WTC11 (cell line): ENCODE measurements around the gene PAPLN. TPM values are rescaled to one million over a fixed set of nuclear protein-coding genes. Genes with fewer than 3 reads are reported as not detected.

Experiments used
- ATAC-seq: fragments of 200-7000 bp; cut with Tn5 transposase; 2 replicates; pipeline ENCODE4 v1.10.0; 2021; ENCODE audit warnings: mild to moderate bottlenecking, moderate library complexity
- CTCF ChIA-PET: fragments of 300-600 bp; sonication (Branson Sonifier 250); formaldehyde crosslinking; loops from one replicate; lab custom pipeline; 2021; ENCODE audit warnings: antibody characterized with exemption; lab: Charles Lee
- POLR2A ChIA-PET: fragments of 350-600 bp; sonication (Branson Sonifier 250); formaldehyde crosslinking; loops from one replicate; lab custom pipeline; 2021; ENCODE audit warnings: antibody characterized with exemption; lab: Charles Lee
- DNase-seq: peaks from one replicate; pipeline ENCODE4 v3.0.0; 2021; ENCODE audit warnings: low spot score
- H3K27ac Mint-ChIP-seq: 2 replicates; pipeline ENCODE4 v1.8.0; 2021; ENCODE audit warnings: mixed read lengths
- H3K27me3 Mint-ChIP-seq: 2 replicates; pipeline ENCODE4 v1.8.0; 2021; ENCODE audit warnings: low read depth, mild to moderate bottlenecking, moderate library complexity, mixed read lengths
- H3K36me3 Mint-ChIP-seq: 2 replicates; pipeline ENCODE4 v1.8.0; 2021; ENCODE audit warnings: mixed read lengths
- H3K4me1 Mint-ChIP-seq: 2 replicates; pipeline ENCODE4 v1.8.0; 2022; ENCODE audit warnings: mixed read lengths
- H3K4me3 Mint-ChIP-seq: 2 replicates; pipeline ENCODE4 v1.8.0; 2021; ENCODE audit warnings: mild to moderate bottlenecking, moderate library complexity, mixed read lengths
- H3K9me3 Mint-ChIP-seq: 2 replicates; pipeline ENCODE4 v1.8.0; 2021; ENCODE audit warnings: mixed read lengths
- EMX1 ChIP-seq: fragments of 250-450 bp; sonication (Bioruptor Pico); IDR thresholded peaks from 2 replicates; pipeline ENCODE4 v1.8.0; 2021; ENCODE audit warnings: mild to moderate bottlenecking
- GTF2I ChIP-seq: fragments of 250-450 bp; sonication (Bioruptor Pico); conservative IDR thresholded peaks from 2 replicates; pipeline ENCODE4 v1.4.0; 2021; ENCODE audit warnings: mild to moderate bottlenecking
- NFATC4 ChIP-seq: fragments of 250-450 bp; sonication (Bioruptor Pico); IDR thresholded peaks from 2 replicates; pipeline ENCODE4 v1.9.0; 2021; ENCODE audit warnings: mild to moderate bottlenecking
- NR1H2 ChIP-seq: sonication (generic); formaldehyde crosslinking; IDR thresholded peaks from 2 replicates; pipeline ENCODE4 v1.9.0; 2021; ENCODE audit warnings: mild to moderate bottlenecking, moderate library complexity, missing genetic modification reagents
- NR3C1 ChIP-seq: sonication (generic); formaldehyde crosslinking; conservative IDR thresholded peaks from 2 replicates; pipeline ENCODE4 v1.8.1; 2023; ENCODE audit warnings: low read depth, mild to moderate bottlenecking, missing genetic modification reagents
- OVOL2 ChIP-seq: fragments of 250-450 bp; sonication (Bioruptor Pico); IDR thresholded peaks from 2 replicates; pipeline ENCODE4 v1.9.0; 2021; ENCODE audit warnings: mild to moderate bottlenecking, borderline replicate concordance
- SMAD3 ChIP-seq: sonication (generic); formaldehyde crosslinking; IDR thresholded peaks from 2 replicates; pipeline ENCODE4 v1.8.0; 2022; ENCODE audit warnings: missing genetic modification reagents, mild to moderate bottlenecking, borderline replicate concordance
- ZNF121 ChIP-seq: sonication (generic); formaldehyde crosslinking; IDR thresholded peaks from 2 replicates; pipeline ENCODE4 v1.8.0; 2023; ENCODE audit warnings: missing genetic modification reagents
- ZNF317 ChIP-seq: sonication (generic); formaldehyde crosslinking; IDR thresholded peaks from 2 replicates; pipeline ENCODE4 v1.8.1; 2023; ENCODE audit warnings: low read depth, mild to moderate bottlenecking, moderate library complexity, missing genetic modification reagents, borderline replicate concordance
- ZNF416 ChIP-seq: fragments of 250-450 bp; sonication (Bioruptor Pico); IDR thresholded peaks from 2 replicates; pipeline ENCODE4 v1.9.0; 2021; ENCODE audit warnings: mild to moderate bottlenecking, inconsistent platforms
- total RNA-seq: library from RNA; stranded (reverse); gene quantifications from 3 replicates; pipeline ENCODE4 v1.2.3, GENCODE V29; 2021
- TF ChIP-seq, protein P1 (sequence below): sonication (generic); formaldehyde crosslinking; conservative IDR thresholded peaks from 2 replicates; pipeline ENCODE4 v1.8.1; 2022; ENCODE audit warnings: mild to moderate bottlenecking, missing genetic modification reagents
- TF ChIP-seq, protein P2 (sequence below): sonication (generic); formaldehyde crosslinking; IDR thresholded peaks from 2 replicates; pipeline ENCODE4 v1.8.1; 2022; ENCODE audit warnings: missing genetic modification reagents, borderline replicate concordance
- TF ChIP-seq, protein P3 (sequence below): fragments of 250-450 bp; sonication (Bioruptor Pico); IDR thresholded peaks from 2 replicates; pipeline ENCODE4 v1.9.0; 2021; ENCODE audit warnings: mild to moderate bottlenecking, borderline replicate concordance
- TF ChIP-seq, protein P4 (sequence below): fragments of 250-450 bp; sonication (Bioruptor Pico); IDR thresholded peaks from 2 replicates; pipeline ENCODE4 v1.9.0; 2021; ENCODE audit warnings: moderate library complexity, mild to moderate bottlenecking, inconsistent platforms, borderline replicate concordance
- TF ChIP-seq, protein P5 (sequence below): fragments of 250-450 bp; sonication (Bioruptor Pico); IDR thresholded peaks from 2 replicates; pipeline ENCODE4 v2.1.2; 2022; ENCODE audit warnings: mild to moderate bottlenecking, moderate library complexity
- TF ChIP-seq, protein P6 (sequence below): sonication (generic); formaldehyde crosslinking; IDR thresholded peaks from 2 replicates; pipeline ENCODE4 v1.8.1; 2023; ENCODE audit warnings: mild to moderate bottlenecking, missing genetic modification reagents, borderline replicate concordance

PAPLN gene
- total RNA-seq, 1 experiment from 2014 or later, result 9.3 TPM

DNA sequence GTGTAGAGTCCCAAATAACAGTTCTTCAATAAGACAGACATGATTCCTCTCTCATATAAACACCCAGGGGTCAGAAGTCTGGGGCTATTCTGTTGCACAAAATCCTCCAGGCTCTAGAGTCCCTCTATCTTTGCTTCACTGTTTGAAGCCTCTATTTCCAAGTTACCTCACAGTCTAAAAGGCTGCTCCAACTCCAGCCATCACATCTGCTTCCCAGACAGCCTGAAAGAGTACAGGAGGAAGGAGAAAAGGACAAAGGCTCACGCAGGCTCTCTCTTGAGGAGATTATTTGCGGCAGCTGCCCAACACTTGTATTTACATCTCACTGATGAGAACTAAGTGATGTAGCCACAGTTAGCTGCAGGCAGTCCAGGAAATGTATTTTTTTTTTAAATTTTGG lies 6.4 kb downstream of the PAPLN start:
- ChIA-PET CTCF (no interaction called here), POLR2A (no interaction called here)
- H3K4me1 Mint-ChIP-seq, result peaks cover 25% of the 10 kb centered on the region
- peak; percentile 85; the same call in 1 of the 2 replicates for TF ChIP-seq GTF2I (CRISPR knock-in tag)
- TF ChIP-seq ZNF416 (CRISPR knock-in tag), result no peak
- H3K27ac Mint-ChIP-seq, result no peak overlapping the region
- DNase-seq, result no peak
- no peaks in the 10 kb centered on the region for H3K9me3 Mint-ChIP-seq
- H3K36me3 Mint-ChIP-seq, result no peaks in the 10 kb centered on the region; the same call in 1 of the 2 replicates
- H3K27me3 Mint-ChIP-seq, result peaks cover 15% of the 10 kb centered on the region
- ATAC-seq, result no peak
- H3K4me3 Mint-ChIP-seq, result no peak overlapping the region

DNA sequence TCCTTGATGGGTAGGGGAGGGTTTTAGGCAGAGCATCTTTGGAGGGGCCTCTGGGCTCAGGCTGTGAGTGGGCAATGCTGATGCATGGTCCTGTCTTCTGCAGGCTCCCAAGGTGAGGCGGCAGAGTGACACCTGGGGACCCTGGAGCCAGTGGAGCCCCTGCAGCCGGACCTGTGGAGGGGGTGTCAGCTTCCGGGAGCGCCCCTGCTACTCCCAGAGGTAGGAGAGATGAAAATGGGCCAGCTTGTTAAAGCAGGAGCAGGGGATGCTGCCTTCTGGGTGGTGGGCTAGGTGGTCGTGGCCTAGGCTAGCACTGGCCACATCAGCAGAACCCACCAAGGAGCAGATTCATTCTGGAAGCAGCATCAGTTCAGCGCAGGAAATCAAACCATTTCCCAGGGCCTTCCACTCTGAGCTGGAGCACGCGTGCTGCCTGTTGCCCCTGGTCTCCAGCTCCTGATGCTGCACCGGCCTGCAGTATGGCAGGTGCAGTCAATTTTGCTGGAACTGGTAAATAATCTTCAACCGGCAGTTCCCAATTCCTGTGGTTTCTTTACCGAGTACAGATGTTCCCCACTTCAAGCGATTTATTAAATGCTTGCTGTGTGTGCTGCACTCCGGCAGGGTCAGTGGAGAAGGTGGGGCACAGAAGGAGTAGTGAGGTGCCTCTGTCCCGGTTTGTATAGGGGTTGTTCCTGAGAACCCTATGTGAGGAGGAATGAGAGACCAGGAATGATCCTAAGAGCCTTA lies 7.4 kb downstream of the PAPLN start:
- DNase-seq (peak; percentile 7), ATAC-seq (no peak)
- Mint-ChIP-seq H3K4me3 (peak overlapping the region; percentile 37), H3K27me3 (peaks cover 5% of the 10 kb centered on the region), H3K36me3 (no peaks in the 10 kb centered on the region; the same call in 1 of the 2 replicates), H3K27ac (no peak overlapping the region; the same call in 1 of the 2 replicates), H3K4me1 (peaks cover 17% of the 10 kb centered on the region), H3K9me3 (no peaks in the 10 kb centered on the region)
- ChIA-PET CTCF (interaction anchor here (2.8 kb wide), 1 partner anchor 12 kb away, joined by 9 read pairs; no protein-coding TSS in a partner anchor), POLR2A (no interaction called here)
- TF ChIP-seq, protein P1, sequence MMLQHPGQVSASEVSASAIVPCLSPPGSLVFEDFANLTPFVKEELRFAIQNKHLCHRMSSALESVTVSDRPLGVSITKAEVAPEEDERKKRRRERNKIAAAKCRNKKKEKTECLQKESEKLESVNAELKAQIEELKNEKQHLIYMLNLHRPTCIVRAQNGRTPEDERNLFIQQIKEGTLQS (CRISPR knock-in tag), result no peak
- no peak for TF ChIP-seq OVOL2 (CRISPR knock-in tag)
- no peak for TF ChIP-seq ZNF416 (CRISPR knock-in tag)
- TF ChIP-seq ZNF317 (CRISPR knock-in tag), result no peak
- TF ChIP-seq NR3C1 (CRISPR knock-in tag), result no peak
- TF ChIP-seq NR1H2 (CRISPR knock-in tag), result no peak
- TF ChIP-seq, protein P2, sequence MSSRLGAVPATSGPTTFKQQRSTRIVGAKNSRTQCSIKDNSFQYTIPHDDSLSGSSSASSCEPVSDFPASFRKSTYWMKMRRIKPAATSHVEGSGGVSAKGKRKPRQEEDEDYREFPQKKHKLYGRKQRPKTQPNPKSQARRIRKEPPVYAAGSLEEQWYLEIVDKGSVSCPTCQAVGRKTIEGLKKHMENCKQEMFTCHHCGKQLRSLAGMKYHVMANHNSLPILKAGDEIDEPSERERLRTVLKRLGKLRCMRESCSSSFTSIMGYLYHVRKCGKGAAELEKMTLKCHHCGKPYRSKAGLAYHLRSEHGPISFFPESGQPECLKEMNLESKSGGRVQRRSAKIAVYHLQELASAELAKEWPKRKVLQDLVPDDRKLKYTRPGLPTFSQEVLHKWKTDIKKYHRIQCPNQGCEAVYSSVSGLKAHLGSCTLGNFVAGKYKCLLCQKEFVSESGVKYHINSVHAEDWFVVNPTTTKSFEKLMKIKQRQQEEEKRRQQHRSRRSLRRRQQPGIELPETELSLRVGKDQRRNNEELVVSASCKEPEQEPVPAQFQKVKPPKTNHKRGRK (CRISPR knock-in tag), result no peak
- TF ChIP-seq EMX1 (CRISPR knock-in tag), result no peak
- TF ChIP-seq, protein P3, sequence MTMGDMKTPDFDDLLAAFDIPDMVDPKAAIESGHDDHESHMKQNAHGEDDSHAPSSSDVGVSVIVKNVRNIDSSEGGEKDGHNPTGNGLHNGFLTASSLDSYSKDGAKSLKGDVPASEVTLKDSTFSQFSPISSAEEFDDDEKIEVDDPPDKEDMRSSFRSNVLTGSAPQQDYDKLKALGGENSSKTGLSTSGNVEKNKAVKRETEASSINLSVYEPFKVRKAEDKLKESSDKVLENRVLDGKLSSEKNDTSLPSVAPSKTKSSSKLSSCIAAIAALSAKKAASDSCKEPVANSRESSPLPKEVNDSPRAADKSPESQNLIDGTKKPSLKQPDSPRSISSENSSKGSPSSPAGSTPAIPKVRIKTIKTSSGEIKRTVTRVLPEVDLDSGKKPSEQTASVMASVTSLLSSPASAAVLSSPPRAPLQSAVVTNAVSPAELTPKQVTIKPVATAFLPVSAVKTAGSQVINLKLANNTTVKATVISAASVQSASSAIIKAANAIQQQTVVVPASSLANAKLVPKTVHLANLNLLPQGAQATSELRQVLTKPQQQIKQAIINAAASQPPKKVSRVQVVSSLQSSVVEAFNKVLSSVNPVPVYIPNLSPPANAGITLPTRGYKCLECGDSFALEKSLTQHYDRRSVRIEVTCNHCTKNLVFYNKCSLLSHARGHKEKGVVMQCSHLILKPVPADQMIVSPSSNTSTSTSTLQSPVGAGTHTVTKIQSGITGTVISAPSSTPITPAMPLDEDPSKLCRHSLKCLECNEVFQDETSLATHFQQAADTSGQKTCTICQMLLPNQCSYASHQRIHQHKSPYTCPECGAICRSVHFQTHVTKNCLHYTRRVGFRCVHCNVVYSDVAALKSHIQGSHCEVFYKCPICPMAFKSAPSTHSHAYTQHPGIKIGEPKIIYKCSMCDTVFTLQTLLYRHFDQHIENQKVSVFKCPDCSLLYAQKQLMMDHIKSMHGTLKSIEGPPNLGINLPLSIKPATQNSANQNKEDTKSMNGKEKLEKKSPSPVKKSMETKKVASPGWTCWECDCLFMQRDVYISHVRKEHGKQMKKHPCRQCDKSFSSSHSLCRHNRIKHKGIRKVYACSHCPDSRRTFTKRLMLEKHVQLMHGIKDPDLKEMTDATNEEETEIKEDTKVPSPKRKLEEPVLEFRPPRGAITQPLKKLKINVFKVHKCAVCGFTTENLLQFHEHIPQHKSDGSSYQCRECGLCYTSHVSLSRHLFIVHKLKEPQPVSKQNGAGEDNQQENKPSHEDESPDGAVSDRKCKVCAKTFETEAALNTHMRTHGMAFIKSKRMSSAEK (CRISPR knock-in tag), result no peak
- TF ChIP-seq, protein P4, sequence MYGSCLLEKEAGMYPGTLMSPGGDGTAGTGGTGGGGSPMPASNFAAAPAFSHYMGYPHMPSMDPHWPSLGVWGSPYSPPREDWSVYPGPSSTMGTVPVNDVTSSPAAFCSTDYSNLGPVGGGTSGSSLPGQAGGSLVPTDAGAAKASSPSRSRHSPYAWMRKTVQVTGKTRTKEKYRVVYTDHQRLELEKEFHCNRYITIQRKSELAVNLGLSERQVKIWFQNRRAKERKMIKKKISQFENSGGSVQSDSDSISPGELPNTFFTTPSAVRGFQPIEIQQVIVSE (CRISPR knock-in tag), result no peak

DNA sequence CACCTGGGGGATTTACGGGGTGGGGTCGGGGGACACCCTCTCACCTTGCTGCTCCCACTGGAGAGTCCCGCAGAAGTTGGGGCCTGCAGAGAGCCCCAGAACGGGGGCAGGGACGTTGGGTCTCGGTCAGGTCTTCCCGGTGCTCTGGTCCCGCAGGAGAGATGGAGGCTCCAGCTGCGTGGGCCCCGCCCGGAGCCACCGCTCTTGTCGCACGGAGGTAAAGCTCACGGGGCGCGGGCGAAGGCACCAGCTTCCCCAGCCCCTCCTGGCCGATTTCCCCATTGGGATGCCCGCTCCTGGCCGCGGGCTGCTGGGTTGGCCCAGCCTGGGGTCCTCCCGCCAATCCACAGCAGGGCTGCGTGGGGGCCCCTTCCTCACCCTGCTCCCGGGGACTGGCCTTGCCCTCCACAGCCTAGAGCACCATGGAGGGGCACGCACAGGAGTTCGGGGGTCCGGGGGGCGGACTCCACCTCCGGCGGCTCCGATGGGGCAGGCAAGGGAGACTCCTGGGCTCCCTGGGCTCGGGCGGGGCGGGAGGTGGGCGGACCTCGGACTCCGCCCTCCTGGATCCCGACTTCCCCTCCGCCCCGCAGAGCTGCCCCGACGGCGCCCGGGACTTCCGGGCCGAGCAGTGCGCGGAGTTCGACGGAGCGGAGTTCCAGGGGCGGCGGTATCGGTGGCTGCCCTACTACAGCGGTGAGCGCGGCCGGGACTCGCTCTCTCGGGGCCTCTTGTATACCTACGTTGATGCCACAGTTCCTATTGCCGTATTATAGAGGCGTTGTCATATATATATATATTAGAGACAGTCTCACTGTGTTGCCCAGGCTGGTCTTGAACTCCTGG lies 8.4 kb downstream of the PAPLN start:
- no peaks in the 10 kb centered on the region for H3K9me3 Mint-ChIP-seq
- H3K4me1 Mint-ChIP-seq, result peaks cover 14% of the 10 kb centered on the region
- ATAC-seq, result peak; percentile 66
- H3K27ac Mint-ChIP-seq, result no peak overlapping the region
- DNase-seq, result peak; percentile 57
- ChIA-PET POLR2A (no interaction called here), CTCF (interaction anchor here (1.0 to 2.8 kb wide), 2 partner anchors 13 to 217 kb away, joined by 3 to 9 read pairs; no protein-coding TSS in a partner anchor)
- peak overlapping the region; percentile 65 for H3K4me3 Mint-ChIP-seq
- H3K36me3 Mint-ChIP-seq, result no peaks in the 10 kb centered on the region; the same call in 1 of the 2 replicates
- no peaks in the 10 kb centered on the region for H3K27me3 Mint-ChIP-seq
- TF ChIP-seq, protein P5, sequence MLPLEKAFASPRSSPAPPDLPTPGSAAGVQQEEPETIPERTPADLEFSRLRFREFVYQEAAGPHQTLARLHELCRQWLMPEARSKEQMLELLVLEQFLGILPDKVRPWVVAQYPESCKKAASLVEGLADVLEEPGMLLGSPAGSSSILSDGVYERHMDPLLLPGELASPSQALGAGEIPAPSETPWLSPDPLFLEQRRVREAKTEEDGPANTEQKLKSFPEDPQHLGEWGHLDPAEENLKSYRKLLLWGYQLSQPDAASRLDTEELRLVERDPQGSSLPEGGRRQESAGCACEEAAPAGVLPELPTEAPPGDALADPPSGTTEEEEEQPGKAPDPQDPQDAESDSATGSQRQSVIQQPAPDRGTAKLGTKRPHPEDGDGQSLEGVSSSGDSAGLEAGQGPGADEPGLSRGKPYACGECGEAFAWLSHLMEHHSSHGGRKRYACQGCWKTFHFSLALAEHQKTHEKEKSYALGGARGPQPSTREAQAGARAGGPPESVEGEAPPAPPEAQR (CRISPR knock-in tag), result no peak
- no peak for TF ChIP-seq SMAD3 (CRISPR knock-in tag)
- TF ChIP-seq, protein P6, sequence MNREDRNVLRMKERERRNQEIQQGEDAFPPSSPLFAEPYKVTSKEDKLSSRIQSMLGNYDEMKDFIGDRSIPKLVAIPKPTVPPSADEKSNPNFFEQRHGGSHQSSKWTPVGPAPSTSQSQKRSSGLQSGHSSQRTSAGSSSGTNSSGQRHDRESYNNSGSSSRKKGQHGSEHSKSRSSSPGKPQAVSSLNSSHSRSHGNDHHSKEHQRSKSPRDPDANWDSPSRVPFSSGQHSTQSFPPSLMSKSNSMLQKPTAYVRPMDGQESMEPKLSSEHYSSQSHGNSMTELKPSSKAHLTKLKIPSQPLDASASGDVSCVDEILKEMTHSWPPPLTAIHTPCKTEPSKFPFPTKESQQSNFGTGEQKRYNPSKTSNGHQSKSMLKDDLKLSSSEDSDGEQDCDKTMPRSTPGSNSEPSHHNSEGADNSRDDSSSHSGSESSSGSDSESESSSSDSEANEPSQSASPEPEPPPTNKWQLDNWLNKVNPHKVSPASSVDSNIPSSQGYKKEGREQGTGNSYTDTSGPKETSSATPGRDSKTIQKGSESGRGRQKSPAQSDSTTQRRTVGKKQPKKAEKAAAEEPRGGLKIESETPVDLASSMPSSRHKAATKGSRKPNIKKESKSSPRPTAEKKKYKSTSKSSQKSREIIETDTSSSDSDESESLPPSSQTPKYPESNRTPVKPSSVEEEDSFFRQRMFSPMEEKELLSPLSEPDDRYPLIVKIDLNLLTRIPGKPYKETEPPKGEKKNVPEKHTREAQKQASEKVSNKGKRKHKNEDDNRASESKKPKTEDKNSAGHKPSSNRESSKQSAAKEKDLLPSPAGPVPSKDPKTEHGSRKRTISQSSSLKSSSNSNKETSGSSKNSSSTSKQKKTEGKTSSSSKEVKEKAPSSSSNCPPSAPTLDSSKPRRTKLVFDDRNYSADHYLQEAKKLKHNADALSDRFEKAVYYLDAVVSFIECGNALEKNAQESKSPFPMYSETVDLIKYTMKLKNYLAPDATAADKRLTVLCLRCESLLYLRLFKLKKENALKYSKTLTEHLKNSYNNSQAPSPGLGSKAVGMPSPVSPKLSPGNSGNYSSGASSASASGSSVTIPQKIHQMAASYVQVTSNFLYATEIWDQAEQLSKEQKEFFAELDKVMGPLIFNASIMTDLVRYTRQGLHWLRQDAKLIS (CRISPR knock-in tag), result no peak
- no peak for TF ChIP-seq NFATC4 (CRISPR knock-in tag)
- no peak for TF ChIP-seq ZNF121 (CRISPR knock-in tag)
